Neuronal stem cell (in vitro differentiated cells): ENCODE results near the gene C1QTNF4.
"Not testable (repeated sequence)": the region's sequence is repeated elsewhere in the genome, so short reads cannot be mapped to it uniquely, and the experiment has no call there.

Experiments
- DNase-seq: peaks from one replicate; pipeline ENCODE4 v3.0.0-alpha.2; 2013; ENCODE audit warnings: low spot score
- H2AFZ ChIP-seq: one replicate; pipeline ENCODE4 v1.6.1; 2013; ENCODE audit warnings: mild to moderate bottlenecking, low read length, inconsistent platforms
- H2AK5ac ChIP-seq: 2 replicates; pipeline ENCODE4 v1.6.1; 2013; ENCODE audit warnings: low read depth, mild to moderate bottlenecking, inconsistent platforms, low read length, moderate library complexity, mixed read lengths
- H2BK120ac ChIP-seq: 2 replicates; pipeline ENCODE4 v1.6.1; 2013; ENCODE audit warnings: low read depth, mild to moderate bottlenecking, inconsistent platforms, low read length, moderate library complexity, mixed read lengths
- H2BK12ac ChIP-seq: one replicate; pipeline ENCODE4 v1.6.1; 2013; ENCODE audit warnings: low read length, inconsistent platforms
- H2BK15ac ChIP-seq: 2 replicates; pipeline ENCODE4 v1.6.1; 2013; ENCODE audit warnings: mild to moderate bottlenecking, low read length, inconsistent platforms, mixed read lengths
- H2BK5ac ChIP-seq: one replicate; pipeline ENCODE4 v1.6.1; 2013; ENCODE audit warnings: inconsistent platforms, mild to moderate bottlenecking, low read length, moderate library complexity
- H3K14ac ChIP-seq: one replicate; pipeline ENCODE4 v1.6.1; 2013; ENCODE audit warnings: low read length, inconsistent platforms
- H3K18ac ChIP-seq: 2 replicates; pipeline ENCODE4 v1.6.1; 2013; ENCODE audit warnings: low read length, inconsistent platforms
- H3K23ac ChIP-seq: 2 replicates; pipeline ENCODE4 v1.6.1; 2013; ENCODE audit warnings: low read depth, mild to moderate bottlenecking, mixed read lengths, low read length, inconsistent platforms; ENCODE audit not compliant: poor library complexity
- H3K27ac ChIP-seq: replicated peaks from 3 replicates; pipeline ENCODE4 v1.5.1; 2013; ENCODE audit warnings: low read length, inconsistent platforms
- H3K27me3 ChIP-seq, 3 experiments: 2 replicates each; pipeline ENCODE4 v1.6.1; 2013; ENCODE audit warnings: low read length in 3 of 3, mild to moderate bottlenecking in 2 of 3, inconsistent platforms in 1 of 3, low read depth in 1 of 3, mixed read lengths in 1 of 3, moderate library complexity in 1 of 3; ENCODE audit not compliant: control insufficient read depth in 3 of 3, insufficient read depth in 3 of 3
- H3K36me3 ChIP-seq, 2 donors: replicated peaks in 1 of 2; 2 replicates each; pipeline ENCODE4 v1.6.1; 2013; ENCODE audit warnings: low read length in 2 of 2; ENCODE audit not compliant: control insufficient read depth in 2 of 2, insufficient read depth in 2 of 2
- H3K4ac ChIP-seq: 2 replicates; pipeline ENCODE4 v1.6.1; 2013; ENCODE audit warnings: inconsistent platforms, mild to moderate bottlenecking, low read length, moderate library complexity
- H3K4me1 ChIP-seq, 2 donors: 1 replicate in 1 of 2; 2 replicates in 1 of 2; pipeline ENCODE4 v1.6.1; 2013; ENCODE audit warnings: low read length in 2 of 2, low read depth in 1 of 2; ENCODE audit not compliant: control insufficient read depth in 2 of 2, insufficient read depth in 1 of 2
- H3K4me2 ChIP-seq: one replicate; pipeline ENCODE4 v1.6.1; 2013; ENCODE audit warnings: mild to moderate bottlenecking, low read length, inconsistent platforms; ENCODE audit not compliant: insufficient read depth, poor library complexity, severe bottlenecking
- H3K4me3 ChIP-seq, 2 donors: 2 replicates each; pipeline ENCODE4 v1.5.1; 2013; ENCODE audit warnings: low read length in 2 of 2, mild to moderate bottlenecking in 2 of 2, inconsistent platforms in 1 of 2, moderate library complexity in 1 of 2
- H3K79me1 ChIP-seq: one replicate; pipeline ENCODE4 v1.6.1; 2013; ENCODE audit warnings: low read depth, mild to moderate bottlenecking, inconsistent platforms, low read length, moderate library complexity
- H3K9ac ChIP-seq: one replicate; pipeline ENCODE4 v1.6.1; 2013; ENCODE audit warnings: mild to moderate bottlenecking, low read depth, low read length, inconsistent platforms; ENCODE audit not compliant: poor library complexity
- H3K9me3 ChIP-seq, 2 donors: replicated peaks in 1 of 2; 2 replicates each; pipeline versions ENCODE3 to v1.6.1; 2013; ENCODE audit warnings: low read length in 2 of 2, mild to moderate bottlenecking in 2 of 2, inconsistent platforms in 1 of 2, low read depth in 1 of 2, mixed read lengths in 1 of 2, moderate library complexity in 1 of 2; ENCODE audit not compliant: control insufficient read depth in 2 of 2, insufficient read depth in 1 of 2
- H4K8ac ChIP-seq: one replicate; pipeline ENCODE4 v1.6.1; 2013; ENCODE audit warnings: low read depth, mild to moderate bottlenecking, inconsistent platforms, low read length, moderate library complexity
- H4K91ac ChIP-seq: one replicate; pipeline ENCODE4 v1.6.1; 2013; ENCODE audit warnings: low read length, low read depth, mild to moderate bottlenecking, inconsistent platforms; ENCODE audit not compliant: poor library complexity
- WGBS, 2 donors: extraction: QIAGEN DNeasy Blood & Tissue Kit; methylation state at CpG; one replicate each; pipeline ENCODE4 v1.1.7; 2013; ENCODE audit warnings: missing lambda C conversion rate in 2 of 2, mixed read lengths in 1 of 2; ENCODE audit not compliant: insufficient read length in 2 of 2, insufficient replicate concordance in 1 of 2; ENCODE audit errors: extremely low coverage in 2 of 2; 5-methylcytosine and 5-hydroxymethylcytosine counted together

Gene C1QTNF4

GRCh38 chr11:47551086-47551485 lies 43.1 kb downstream of the C1QTNF4 start:
- H3K23ac ChIP-seq: no peak overlapping the region
- H2BK12ac ChIP-seq: no peak overlapping the region
- no peak overlapping the region for H4K8ac ChIP-seq
- H3K4me2 ChIP-seq: no peak overlapping the region
- no peak overlapping the region for H3K18ac ChIP-seq
- no peak for DNase-seq
- no peak overlapping the region for H2AFZ ChIP-seq
- H3K27me3 ChIP-seq: no peaks in the 10 kb centered on the region
- no peak overlapping the region for H3K4ac ChIP-seq
- no peaks in the 10 kb centered on the region for H3K9me3 ChIP-seq
- H3K36me3 ChIP-seq: peaks cover 0 to 50% of the 10 kb centered on the region in 2 donors
- no peak overlapping the region for H2AK5ac ChIP-seq
- H4K91ac ChIP-seq: no peak overlapping the region
- H3K9ac ChIP-seq: no peak overlapping the region
- no peak overlapping the region for H2BK5ac ChIP-seq
- peak overlapping the region in 1 of 2 donors; percentile 98 for H3K4me3 ChIP-seq
- peaks cover 4 to 14% of the 10 kb centered on the region in 2 donors for H3K4me1 ChIP-seq
- H2BK15ac ChIP-seq: no peak overlapping the region
- no peak overlapping the region for H3K27ac ChIP-seq
- H3K14ac ChIP-seq: no peak overlapping the region
- no peak overlapping the region for H2BK120ac ChIP-seq
- H3K79me1 ChIP-seq: peaks cover 8% of the 10 kb centered on the region

- Histone ChIP-seq H3K79me1 (peaks cover 8% of the 10 kb centered on the region), H3K23ac (no peak overlapping the region), H2AK5ac (no peak overlapping the region), H4K8ac (no peak overlapping the region), H3K36me3 (peaks cover 0 to 52% of the 10 kb centered on the region in 2 donors), H2BK5ac (no peak overlapping the region), H3K9ac (no peak overlapping the region), H3K27ac (no peak overlapping the region), H3K14ac (no peak overlapping the region), H3K9me3 (no peaks in the 10 kb centered on the region), H3K4me3 (no peak overlapping the region), H4K91ac (no peak overlapping the region), H3K18ac (no peak overlapping the region), H3K4ac (no peak overlapping the region), H3K27me3 (no peaks in the 10 kb centered on the region), H2AFZ (no peak overlapping the region), H2BK15ac (no peak overlapping the region), H2BK12ac (no peak overlapping the region), H2BK120ac (no peak overlapping the region), H3K4me2 (no peak overlapping the region), H3K4me1 (peaks cover 4 to 14% of the 10 kb centered on the region in 2 donors)
- no CpG with 5 or more reads among the region's 10 CpGs for WGBS, 2 donors
- no peak for DNase-seq
Observed at GRCh38 chr11:47550288-47551047, 43.7 kb downstream of the C1QTNF4 start.

GRCh38 chr11:47546274-47546673 lies 47.9 kb downstream of the C1QTNF4 start:
- H2BK12ac ChIP-seq, H3K27ac ChIP-seq, H4K8ac ChIP-seq, H3K9me3 ChIP-seq, H2AK5ac ChIP-seq, H3K27me3 ChIP-seq, H3K9ac ChIP-seq, DNase-seq, H4K91ac ChIP-seq, H3K4me2 ChIP-seq, H3K4me1 ChIP-seq, H3K79me1 ChIP-seq, H2BK15ac ChIP-seq, H3K4me3 ChIP-seq, H2BK120ac ChIP-seq, H2AFZ ChIP-seq, H3K4ac ChIP-seq, H3K14ac ChIP-seq, H3K18ac ChIP-seq, H3K23ac ChIP-seq, H2BK5ac ChIP-seq: not testable (repeated sequence)
- peaks cover 0 to 73% of the 10 kb centered on the region in 2 donors for H3K36me3 ChIP-seq
- WGBS, 2 donors: no CpG with 5 or more reads among the region's 7 CpGs

GRCh38 chr11:47545298-47545697 lies 48.9 kb downstream of the C1QTNF4 start:
- peaks cover 7% of the 10 kb centered on the region for H3K79me1 ChIP-seq
- no peak for DNase-seq
- H2BK5ac ChIP-seq: no peak overlapping the region
- no peak overlapping the region for H2BK120ac ChIP-seq
- no peak overlapping the region for H2BK15ac ChIP-seq
- H3K4me3 ChIP-seq: no peak overlapping the region
- H3K14ac ChIP-seq: no peak overlapping the region
- no peaks in the 10 kb centered on the region for H3K9me3 ChIP-seq
- H3K27ac ChIP-seq: no peak overlapping the region
- H3K18ac ChIP-seq: no peak overlapping the region
- H3K4ac ChIP-seq: no peak overlapping the region
- no peak overlapping the region for H3K23ac ChIP-seq
- no peaks in the 10 kb centered on the region for H3K4me1 ChIP-seq
- WGBS, 2 donors: no CpG with 5 or more reads among the region's 6 CpGs
- H4K8ac ChIP-seq: no peak overlapping the region
- H2AFZ ChIP-seq: no peak overlapping the region
- no peak overlapping the region for H2AK5ac ChIP-seq
- no peak overlapping the region for H3K9ac ChIP-seq
- H2BK12ac ChIP-seq: no peak overlapping the region
- no peak overlapping the region for H3K4me2 ChIP-seq
- H3K36me3 ChIP-seq: peaks cover 0 to 71% of the 10 kb centered on the region in 2 donors
- no peaks in the 10 kb centered on the region for H3K27me3 ChIP-seq
- no peak overlapping the region for H4K91ac ChIP-seq
